GM19468 (cell line): ENCODE data around the gene FBXL4.

ENCODE experiments used
- ATAC-seq: cut with Tn5 transposase; IDR thresholded peaks from one replicate; pipeline ENCODE4 v1.9.1; 2021; ENCODE audit warnings: mild to moderate bottlenecking, moderate library complexity, moderate number of reproducible peaks; ENCODE audit not compliant: unreplicated experiment; ENCODE audit errors: extremely low read depth

FBXL4 gene

GRCh38 chr6:98841621-98842341 lies 106.0 kb downstream of the FBXL4 start:
- ATAC-seq = no peak

- no peak for ATAC-seq
Observed at GRCh38 chr6:98840996-98841513, 106.7 kb downstream of the FBXL4 start.

- ATAC-seq = no peak
Observed at GRCh38 chr6:98840385-98840784, 107.4 kb downstream of the FBXL4 start.

GRCh38 chr6:98839781-98840361 lies 107.9 kb downstream of the FBXL4 start:
- no peak for ATAC-seq

GRCh38 chr6:98838975-98839374 lies 108.8 kb downstream of the FBXL4 start:
- ATAC-seq = no peak

GRCh38 chr6:98838032-98838431 lies 109.7 kb downstream of the FBXL4 start:
- ATAC-seq = no peak

- no peak for ATAC-seq
Observed at GRCh38 chr6:98836962-98837944, 110.5 kb downstream of the FBXL4 start.

- no peak for ATAC-seq
Observed at GRCh38 chr6:98836025-98836961, 111.5 kb downstream of the FBXL4 start.

- ATAC-seq = no peak
Observed at GRCh38 chr6:98835149-98836024, 112.4 kb downstream of the FBXL4 start.

- ATAC-seq = no peak
Observed at GRCh38 chr6:98834060-98835031, 113.4 kb downstream of the FBXL4 start, which contains the start of gene POU3F2. TSS of gene POU3F2 (plus strand) at chr6:98834574. CDS start at chr6:98834874, 300 bp downstream.

GRCh38 chr6:98833307-98834059 lies 114.3 kb downstream of the FBXL4 start:
- ATAC-seq = no peak

GRCh38 chr6:98833057-98833306 lies 114.8 kb downstream of the FBXL4 start:
- peak; percentile 33 for ATAC-seq

- ATAC-seq = no peak
Observed at GRCh38 chr6:98832284-98833056, 115.3 kb downstream of the FBXL4 start.

GRCh38 chr6:98831959-98832283 lies 115.8 kb downstream of the FBXL4 start:
- no peak for ATAC-seq

GRCh38 chr6:98831057-98831958 lies 116.4 kb downstream of the FBXL4 start:
- ATAC-seq = no peak
